HG03064 (cell line): ENCODE data around the gene VSTM4.

ENCODE experiments used
- ATAC-seq: cut with Tn5 transposase; IDR thresholded peaks from one replicate; pipeline ENCODE4 v1.9.1; 2021; ENCODE audit warnings: low read depth; ENCODE audit not compliant: unreplicated experiment

The VSTM4 gene

DNA sequence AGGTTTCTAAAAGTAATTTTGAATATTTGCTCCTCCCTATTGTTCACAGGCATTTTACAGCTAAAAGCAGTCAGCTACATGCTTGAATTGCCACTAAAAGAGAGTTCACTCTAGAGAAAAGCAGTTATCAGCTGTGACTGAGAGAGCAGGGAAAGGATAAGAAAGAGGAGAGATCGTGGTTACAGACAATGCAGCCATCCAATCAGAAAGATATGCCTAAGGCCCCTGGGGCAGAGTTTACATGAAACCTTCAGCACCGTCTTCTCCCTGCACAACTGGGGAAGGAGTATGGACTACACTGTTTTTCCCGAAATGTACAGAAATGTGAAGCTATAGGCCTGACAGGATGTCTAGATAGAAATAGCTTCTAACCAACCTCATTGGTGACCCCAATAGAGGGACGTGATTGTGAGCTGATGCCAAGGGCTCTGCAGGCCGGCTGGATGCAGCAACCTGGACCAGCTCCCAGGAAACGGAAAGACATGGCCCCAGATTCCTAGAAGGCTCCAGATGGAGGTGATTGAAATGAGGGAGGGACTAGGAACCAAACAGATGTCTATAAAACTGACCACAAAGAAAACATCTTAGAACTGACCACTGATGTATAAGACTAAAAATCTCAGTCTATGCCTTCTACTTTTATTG lies 3.2 kb upstream of the VSTM4 start:
- no peak for ATAC-seq

DNA sequence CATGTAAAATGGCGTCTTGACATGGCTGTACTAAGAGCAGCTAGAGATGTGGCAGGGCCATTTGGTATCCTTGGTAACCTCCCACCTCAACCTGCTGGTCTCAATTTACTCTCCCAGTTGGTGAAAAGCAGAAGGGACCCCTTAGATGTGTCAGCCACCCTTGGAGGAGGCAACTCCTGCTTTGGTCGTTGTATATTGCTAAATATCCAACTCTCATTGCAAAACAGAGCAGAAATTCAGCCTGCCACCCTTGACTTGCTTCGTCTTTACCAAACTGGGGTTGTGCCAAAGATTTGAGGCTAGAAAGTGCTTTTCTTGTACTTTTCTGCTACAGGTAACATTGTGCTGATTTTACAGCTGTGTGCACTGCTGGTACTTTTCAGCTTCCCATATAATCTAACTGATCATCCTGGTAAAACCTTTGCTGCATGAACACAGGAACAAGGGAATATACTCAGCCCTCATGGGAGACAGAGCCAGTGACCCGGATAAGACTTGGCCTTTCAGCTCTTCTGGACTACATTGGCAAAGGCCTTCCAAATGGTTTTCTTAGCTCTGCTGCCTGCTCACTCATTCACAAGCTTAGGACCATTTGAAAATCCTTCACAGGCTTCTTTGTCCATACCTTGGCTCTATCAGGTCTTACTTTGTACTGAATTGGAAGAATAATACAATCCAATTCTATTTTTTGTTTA lies 2.2 kb upstream of the VSTM4 start:
- no peak for ATAC-seq

DNA sequence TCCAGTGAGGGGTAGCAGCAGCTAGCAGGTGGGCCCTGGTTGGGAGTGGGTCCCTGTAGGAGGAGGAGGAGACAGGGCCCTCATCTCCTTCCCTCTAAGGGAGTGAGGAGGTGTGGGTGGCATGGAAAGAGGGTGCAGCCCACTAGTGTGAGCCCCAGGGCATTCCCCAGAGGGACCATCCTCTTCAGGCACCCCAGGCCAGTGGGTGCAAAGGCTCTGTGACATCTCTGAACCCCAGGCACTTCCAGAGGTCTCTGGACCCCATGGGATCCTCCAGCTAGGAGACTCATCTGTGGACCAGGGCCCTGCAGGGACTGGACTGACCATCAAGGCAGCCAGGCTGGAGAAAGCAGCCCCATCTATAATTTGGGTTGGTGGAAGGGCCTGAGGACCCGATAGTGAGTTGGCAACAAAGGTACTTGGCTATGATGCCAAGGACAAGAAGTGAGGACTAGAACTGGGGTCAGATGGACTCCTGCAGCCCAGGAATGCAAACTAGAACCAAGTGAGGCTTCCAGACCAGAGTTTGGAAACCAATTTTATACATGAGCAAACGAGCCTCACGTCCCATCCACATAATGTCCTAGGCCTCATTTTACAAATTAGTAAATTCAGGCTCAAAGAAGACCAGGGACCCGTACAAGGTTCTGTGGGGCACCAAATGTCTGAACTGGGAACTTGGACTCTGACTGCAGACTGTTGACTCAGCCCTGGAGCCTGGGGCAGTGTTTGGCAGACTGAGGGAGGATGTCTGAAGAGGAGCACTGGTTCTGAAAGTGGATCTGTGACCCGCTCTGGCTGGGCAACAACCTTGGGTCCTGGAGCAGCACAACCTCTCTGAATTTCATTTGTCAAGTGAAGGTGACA lies 1.4 kb upstream of the VSTM4 start:
- no peak for ATAC-seq

DNA sequence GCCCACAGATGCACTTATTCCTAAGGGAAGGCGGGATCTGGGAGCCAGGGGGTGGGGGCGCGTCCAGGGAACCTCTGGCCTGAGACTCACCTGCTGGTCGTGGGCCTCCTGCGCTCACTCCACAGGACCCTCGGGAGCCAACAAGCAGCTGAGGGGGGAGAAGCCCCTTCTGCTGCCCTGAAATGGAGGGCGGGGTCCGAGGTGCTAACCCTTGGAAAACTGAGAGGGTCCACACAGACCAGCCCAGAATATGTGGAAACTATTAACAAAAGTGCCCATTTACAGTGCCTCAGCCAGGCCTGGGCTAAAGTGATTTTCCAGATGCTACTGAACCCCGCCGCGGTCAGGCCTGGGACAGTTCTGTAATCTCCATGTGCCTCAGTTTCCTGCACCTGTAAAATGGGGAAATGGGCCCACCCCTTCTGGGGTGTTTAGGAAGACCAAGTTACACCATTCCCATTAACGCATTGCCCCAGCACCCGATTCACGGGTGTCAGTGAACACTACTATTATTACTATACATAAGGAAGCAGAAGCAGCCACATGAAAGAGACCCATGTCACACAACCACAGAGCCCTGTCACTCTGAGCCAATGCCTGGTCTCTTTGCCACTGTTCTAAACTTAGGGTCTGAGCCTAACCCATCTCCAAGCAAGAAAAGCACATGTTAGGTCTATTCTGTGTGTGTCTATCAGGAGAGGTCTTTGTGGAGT lies 630 bp upstream of the VSTM4 start:
- no peak for ATAC-seq

DNA sequence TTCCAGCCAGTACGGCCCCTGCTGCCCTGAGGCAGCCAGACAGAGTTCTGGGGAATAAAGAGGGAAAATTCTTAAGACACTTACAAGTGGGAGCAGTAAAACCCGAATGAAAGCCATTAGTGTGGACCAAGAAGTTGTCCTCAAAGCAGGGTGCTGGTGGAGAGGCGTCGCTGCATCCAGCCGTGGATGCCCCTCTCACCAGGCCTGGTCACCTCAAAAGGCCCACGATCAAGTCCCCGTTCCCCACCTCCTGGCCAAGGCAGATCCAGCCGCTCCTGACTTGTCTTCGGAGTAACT lies 656 bp downstream of the VSTM4 start:
- ATAC-seq = no peak

DNA sequence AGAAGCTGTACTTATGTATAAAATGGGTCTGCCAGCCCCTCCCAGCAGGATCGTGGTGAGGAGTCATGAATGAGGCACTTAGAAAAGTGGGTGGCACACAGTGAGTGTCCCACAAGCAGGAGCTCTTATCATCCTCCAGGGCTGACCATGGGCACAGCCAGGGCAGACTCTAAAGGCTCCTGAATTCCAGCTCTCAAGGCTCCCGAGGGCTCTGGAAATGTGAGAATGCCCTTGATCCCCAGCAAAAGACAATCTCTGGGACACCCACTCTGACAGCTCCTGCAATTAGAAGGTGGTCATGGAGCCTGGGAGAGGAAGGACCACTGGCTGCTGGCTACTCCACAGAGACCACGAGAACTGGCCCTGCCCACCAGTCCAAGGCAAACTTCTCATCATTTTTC lies 1.6 kb downstream of the VSTM4 start:
- ATAC-seq = no peak

DNA sequence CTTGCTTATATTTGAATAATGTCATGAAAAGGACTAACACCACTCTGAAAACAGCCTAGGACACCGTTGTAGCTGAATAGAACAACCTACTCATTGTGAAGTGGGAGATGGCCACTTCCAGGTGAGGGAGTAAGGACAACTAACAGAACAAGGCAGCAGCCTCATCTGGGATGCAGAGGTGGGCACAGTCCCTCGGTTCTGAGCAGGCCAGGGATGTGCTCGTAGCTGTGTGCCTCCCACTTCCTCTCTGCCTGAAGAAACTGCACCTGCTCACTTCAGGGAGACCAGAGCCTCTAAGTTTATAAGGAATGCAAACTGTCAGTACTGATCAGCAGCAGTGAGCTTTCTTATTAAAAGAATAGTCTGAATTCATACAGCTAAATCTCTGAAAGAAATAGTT lies 2.5 kb downstream of the VSTM4 start:
- ATAC-seq = no peak

DNA sequence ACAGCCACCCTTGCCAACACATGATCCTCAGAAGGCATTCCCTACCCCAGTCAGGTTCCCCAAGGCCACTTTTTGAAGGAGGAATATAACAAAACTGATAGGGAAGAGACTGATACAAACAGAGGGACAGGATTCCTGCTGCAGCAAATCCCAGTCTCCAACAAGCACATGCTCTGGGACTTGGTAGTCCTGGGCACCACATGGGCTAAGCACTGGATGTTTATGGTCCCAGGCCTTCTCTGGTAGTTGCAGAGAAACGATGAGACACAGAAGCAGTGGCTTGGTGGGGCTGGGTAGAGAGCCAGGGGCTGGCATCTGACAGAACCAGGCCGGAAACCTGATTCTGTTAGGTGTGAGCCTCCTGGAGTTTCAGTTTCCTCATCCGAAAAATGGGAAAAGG lies 3.2 kb downstream of the VSTM4 start:
- no peak for ATAC-seq

DNA sequence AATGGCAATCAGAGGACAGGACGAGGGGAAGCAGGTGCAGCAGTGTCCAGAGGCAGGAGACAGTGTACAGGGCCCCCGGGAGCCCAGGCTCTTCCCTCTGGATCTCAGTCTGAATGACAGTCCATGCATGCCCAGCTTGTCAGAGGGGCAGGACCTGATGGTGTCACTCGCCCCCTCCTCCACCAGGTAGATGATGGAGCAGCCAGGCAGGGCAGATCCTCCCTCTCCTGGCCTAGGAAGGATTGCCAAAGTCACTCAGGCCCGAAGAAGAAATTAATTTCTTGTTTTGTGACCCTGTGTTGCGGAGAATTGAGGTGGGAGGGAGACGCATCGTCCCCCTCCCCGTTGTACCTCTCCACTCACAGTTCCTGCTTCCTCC lies 4.0 kb downstream of the VSTM4 start:
- no peak for ATAC-seq

DNA sequence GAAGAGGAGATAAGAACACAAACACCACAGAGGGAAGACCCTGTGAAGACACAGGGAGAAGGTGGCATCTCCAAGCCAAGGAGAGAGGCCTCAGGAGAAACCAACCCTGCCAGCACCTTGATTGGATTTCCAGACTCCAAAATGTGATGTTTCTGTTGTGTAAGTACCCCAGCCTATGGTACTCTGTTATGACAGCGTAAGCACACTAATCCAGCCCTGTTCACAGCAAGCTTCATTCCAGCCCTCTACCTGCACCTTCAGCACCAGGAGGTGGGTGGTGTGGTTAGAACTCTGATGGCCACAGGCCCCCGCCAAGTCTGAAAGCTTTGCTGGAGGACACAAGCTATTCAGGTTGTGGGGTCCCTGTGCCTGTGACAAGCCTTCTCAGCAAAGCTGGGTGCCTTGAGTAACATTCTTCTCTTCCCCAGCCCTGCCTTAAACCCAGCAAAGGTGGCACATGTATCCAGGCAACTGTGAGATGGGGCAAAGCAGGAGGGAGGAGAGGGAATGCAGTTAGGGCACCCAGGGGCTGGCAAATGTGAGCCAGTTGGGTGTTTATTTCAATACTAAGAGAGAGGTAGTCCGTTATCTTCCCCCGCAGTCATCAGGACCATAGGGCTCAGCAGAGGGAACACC lies 4.5 kb downstream of the VSTM4 start:
- ATAC-seq = no peak

DNA sequence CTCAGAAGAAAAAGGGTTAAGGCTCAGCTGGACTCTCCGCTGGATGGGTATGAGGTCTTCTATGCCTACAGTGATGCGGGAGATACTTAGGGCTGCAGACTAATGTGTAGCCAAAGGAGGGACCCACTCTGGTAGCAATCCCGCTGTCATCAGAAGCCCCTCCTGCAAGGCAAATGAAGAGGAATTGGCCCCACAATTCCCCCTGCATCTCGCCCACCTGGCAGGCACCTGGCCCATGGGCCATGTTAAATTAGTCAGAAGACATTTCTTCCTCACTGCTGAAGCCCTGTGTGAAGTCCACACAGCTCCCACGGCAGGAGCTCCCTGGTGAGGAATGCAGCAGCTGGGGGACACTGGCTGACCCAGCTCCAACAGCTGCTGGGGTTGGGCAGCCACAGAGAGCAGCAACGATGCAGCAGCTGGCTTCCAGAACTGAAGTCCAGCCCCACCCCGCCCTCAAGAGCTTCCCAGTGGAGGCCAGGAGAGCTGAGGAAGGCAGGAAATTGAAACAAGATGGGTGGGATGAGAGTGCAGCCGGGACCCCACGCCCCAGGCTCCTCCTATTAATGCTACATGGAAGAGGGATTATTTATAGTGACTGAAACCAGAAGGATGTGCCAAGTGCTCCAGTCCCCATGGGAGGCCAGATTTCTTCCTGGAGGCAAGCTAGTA lies 5.5 kb downstream of the VSTM4 start:
- no peak for ATAC-seq

DNA sequence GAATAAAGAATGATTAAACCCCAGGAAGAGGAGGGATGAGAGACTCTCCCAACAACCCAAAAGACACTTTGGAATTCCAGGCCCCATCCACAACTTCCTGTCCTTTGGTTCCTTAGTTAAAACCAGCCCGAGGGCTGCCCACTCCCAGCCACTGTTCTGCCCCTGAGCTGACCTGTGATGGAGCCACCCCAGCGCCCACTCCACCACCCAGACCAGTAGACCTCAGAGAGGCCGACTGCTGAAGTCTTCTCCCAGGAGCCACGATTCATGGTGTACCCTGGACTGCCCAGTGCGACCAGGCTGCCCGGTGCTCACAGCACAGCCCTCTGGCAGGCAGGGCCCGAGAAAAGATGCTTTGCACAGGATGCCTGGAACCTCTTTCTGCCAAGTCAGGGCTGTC lies 6.7 kb downstream of the VSTM4 start:
- ATAC-seq = no peak

DNA sequence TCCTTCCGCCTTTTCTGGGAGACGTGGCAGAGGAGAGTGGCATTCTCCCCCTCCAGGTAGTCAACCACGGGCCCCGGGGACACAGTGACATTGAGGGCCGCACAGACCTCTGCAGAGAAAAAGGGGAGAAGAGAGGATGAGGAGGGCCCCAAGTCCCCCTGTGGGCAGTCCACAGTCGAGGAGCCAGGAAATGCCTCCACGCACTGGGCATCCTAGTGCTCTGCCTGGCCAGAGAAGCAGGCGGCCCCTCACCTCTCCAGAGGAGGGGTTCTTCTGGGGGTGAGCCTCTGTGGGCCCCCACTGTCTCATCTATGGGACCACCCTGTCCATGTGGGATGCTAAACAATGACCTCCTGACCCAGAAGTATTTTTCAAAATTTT lies 7.4 kb downstream of the VSTM4 start:
- ATAC-seq = no peak

DNA sequence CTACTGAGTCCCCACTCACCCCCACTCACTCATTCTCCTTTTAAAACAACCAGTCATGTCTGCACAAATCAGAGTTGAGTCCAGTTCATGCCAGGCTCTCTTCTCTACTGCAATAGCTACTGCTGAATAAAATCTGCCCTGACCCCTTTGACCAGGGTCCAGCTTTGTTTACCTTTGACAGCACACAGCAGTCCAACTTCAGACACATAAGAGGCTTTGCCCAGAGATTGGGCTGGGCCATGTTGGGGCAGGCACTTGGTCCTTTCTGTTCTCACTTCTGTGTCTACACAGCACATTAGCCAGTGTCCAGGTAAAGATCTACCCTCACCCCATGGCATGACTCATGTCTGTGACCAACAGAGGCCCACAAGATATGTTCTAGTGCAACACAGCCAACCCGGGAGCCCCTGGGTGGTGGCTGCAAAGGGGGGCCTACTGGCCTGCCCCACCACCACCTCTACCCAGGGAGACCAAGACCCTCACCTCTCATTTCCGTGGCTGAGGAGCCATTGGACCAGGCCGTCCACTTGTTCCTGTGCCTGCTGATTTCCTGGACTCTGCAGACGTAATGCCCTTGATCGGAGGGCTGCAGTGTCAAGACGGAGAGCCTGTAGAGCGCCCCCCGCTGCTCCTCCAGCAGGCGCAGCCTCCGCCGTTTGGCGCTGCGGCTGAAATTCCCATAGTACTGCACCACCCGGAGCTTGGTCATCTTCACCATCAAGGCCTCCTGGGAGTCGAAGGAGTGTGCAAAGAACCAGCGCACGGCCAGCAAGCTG lies 8.0 kb downstream of the VSTM4 start:
- ATAC-seq = no peak

DNA sequence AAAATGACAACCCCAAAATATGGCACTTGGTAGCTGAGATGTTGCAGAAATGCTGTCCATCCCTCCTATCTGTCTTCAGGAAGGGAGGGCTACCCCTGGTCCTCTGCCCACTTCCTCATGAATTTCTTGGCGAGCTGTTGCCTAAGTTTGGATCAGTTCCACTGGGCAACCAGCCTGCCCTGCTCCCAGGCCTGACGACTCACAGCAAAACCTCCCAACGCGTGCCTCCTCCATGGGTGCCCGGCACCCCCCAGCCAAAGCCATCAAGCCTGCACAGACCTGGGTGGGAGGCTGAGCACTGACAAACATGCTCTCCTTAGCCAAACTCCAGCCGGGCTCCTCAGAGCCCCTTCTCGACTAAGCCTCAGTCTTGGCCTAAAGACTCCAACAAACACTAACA lies 8.9 kb downstream of the VSTM4 start:
- ATAC-seq = no peak

DNA sequence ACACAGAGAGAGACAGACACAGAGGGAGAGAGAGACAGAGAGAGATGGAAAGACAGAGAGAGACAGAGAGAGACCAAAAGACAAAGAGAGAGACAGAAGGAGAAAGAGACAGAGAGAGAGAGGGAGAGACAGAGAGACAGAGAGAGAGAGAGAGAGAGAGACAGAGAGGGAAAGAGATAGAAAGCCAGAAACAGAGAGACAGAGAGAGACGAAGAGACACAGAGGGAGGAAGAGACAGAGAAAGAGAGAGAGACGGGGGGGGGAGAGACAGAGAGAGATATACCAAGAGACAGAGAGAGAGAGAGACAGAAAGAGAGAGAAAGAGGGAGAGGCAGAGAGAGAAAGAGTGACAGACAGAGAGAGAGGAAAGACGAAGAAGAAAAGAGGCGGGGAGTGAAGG lies 10.2 kb downstream of the VSTM4 start:
- no peak for ATAC-seq

DNA sequence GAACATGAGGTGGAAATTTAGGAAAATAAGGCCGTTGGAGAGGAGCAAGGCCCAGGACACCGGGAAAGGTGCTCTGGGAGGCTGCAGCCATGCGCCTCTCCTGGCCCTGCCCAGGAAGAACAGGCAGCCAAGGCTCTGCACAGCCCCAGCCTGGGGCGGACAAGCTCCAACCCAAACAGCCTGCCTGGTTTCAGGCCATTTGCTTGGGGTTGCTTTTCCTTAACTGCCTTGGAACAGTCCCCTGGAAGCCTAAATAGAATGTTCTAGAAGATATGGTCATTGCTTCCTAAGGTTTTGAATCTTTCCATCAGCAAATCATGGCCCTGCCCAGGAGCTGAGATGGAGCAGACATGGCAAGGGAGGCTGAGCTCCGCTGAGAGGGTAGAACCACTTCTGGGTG lies 11.0 kb downstream of the VSTM4 start:
- no peak for ATAC-seq

DNA sequence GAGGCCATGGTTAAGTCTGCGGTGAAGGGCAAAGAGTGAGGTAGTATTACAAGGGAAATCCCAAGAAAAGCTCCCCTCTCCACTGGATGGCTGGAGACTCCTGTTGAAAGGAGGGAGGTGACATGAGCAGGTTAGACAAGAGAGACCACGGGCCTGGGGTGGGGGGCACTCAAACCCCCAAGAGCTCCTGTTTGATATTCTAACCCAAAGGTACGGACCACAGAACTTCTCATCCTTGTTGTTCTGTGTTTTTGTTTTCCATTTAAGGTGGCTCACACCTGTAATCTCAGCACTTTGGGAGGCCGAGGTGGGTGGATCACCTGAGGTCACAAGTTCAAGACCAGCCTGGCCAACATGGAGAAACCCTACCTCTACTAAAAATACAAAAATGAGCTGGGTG lies 11.6 kb downstream of the VSTM4 start:
- ATAC-seq = no peak

DNA sequence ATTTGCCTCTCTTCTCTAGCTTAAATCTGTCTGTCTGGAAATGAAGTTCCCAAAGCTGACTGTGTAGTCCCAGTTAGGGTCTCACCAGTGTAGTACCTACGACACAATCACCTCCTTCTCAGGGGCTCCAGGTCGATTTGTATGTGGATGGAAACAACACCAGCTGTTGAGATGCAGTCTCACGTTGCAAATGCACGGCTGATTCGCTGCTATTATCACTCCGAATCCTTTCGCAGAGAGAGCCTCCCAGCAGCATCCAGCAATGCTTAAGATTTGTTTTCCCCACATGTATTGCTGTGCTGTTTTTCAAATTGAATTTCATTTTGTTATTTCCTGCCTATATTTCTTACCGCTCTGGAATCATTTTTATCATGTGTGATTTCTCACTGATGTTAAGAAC lies 16.3 kb downstream of the VSTM4 start:
- ATAC-seq = no peak
